RWPE2 (cell line): Measurements from ENCODE around the gene TF.

Experiments used
- ATAC-seq: fragments of 200-7000 bp; cut with Tn5 transposase; 3 replicates; pipeline ENCODE4 v1.9.1; 2021; ENCODE audit warnings: low read depth
- DNase-seq: peaks from one replicate; pipeline ENCODE4 v3.0.0-alpha.2; 2020; ENCODE audit warnings: low spot score
- H3K27ac ChIP-seq: fragments of 450-650 bp; 2 replicates; pipeline ENCODE4 v1.5.1; 2017; ENCODE audit warnings: mild to moderate bottlenecking; ENCODE audit not compliant: poor library complexity, severe bottlenecking
- H3K27me3 ChIP-seq: fragments of 250-450 bp; sonication (Bioruptor Pico); 2 replicates; pipeline ENCODE4 v1.5.1; 2021; ENCODE audit warnings: mild to moderate bottlenecking, moderate library complexity; ENCODE audit not compliant: insufficient read depth, poor library complexity, severe bottlenecking
- H3K36me3 ChIP-seq: fragments of 250-450 bp; sonication (Bioruptor Pico); 2 replicates; pipeline ENCODE4 v1.5.1; 2020; ENCODE audit warnings: low read depth, mild to moderate bottlenecking, moderate library complexity
- H3K4me1 ChIP-seq: fragments of 250-450 bp; sonication (Bioruptor Pico); 2 replicates; pipeline ENCODE4 v1.5.1; 2021; ENCODE audit warnings: mild to moderate bottlenecking, moderate library complexity; ENCODE audit not compliant: insufficient read depth, poor library complexity, severe bottlenecking
- H3K4me3 ChIP-seq: fragments of 250-450 bp; sonication (Bioruptor Pico); 2 replicates; pipeline ENCODE4 v1.5.1; 2021; ENCODE audit warnings: mild to moderate bottlenecking, moderate library complexity; ENCODE audit not compliant: severe bottlenecking
- H3K9me3 ChIP-seq: fragments of 250-450 bp; sonication (Bioruptor Pico); 2 replicates; pipeline ENCODE4 v1.5.1; 2021; ENCODE audit warnings: mild to moderate bottlenecking, moderate library complexity; ENCODE audit not compliant: severe bottlenecking
- TF ChIP-seq, protein P1 (sequence below): fragments of 450-650 bp; IDR thresholded peaks from one replicate; pipeline ENCODE4 v1.5.1; 2017; ENCODE audit warnings: mild to moderate bottlenecking, moderate library complexity; ENCODE audit not compliant: poor library complexity, severe bottlenecking

Gene TF

DNA sequence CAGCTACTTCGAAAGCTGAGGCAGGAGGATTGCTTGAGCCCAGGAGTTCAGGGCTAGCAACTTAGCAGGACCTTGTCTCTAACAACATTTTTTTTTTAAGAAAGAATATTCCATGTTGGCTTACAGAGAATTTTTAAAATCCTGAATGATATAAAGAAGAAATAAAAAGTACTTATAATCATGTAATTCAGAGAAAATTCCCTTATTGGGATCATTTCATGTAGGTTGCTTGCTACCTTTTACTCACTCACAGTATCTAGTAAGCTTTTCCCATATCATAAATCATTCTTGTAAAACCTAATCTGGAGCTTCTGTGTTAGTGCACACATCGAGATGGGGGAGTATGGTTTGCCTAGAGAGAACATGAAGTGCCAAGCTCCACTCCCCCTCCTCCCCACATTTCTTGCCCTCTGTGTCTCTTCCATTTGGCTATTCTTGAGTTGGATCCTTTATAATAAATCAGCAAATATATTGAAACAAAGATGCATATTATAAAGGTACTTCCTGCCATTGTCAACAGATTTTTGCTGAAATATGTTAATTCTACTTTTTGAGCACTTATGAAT is 13.6 kb downstream of the TF start:
- Histone ChIP-seq H3K4me3 (no peak overlapping the region), H3K9me3 (no peaks in the 10 kb centered on the region), H3K36me3 (no peaks in the 10 kb centered on the region), H3K27ac (no peak overlapping the region), H3K27me3 (peaks cover 16% of the 10 kb centered on the region), H3K4me1 (no peaks in the 10 kb centered on the region)
- DNase-seq (no peak), ATAC-seq (no peak)
- TF ChIP-seq, protein P1, sequence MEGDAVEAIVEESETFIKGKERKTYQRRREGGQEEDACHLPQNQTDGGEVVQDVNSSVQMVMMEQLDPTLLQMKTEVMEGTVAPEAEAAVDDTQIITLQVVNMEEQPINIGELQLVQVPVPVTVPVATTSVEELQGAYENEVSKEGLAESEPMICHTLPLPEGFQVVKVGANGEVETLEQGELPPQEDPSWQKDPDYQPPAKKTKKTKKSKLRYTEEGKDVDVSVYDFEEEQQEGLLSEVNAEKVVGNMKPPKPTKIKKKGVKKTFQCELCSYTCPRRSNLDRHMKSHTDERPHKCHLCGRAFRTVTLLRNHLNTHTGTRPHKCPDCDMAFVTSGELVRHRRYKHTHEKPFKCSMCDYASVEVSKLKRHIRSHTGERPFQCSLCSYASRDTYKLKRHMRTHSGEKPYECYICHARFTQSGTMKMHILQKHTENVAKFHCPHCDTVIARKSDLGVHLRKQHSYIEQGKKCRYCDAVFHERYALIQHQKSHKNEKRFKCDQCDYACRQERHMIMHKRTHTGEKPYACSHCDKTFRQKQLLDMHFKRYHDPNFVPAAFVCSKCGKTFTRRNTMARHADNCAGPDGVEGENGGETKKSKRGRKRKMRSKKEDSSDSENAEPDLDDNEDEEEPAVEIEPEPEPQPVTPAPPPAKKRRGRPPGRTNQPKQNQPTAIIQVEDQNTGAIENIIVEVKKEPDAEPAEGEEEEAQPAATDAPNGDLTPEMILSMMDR = no peak

DNA sequence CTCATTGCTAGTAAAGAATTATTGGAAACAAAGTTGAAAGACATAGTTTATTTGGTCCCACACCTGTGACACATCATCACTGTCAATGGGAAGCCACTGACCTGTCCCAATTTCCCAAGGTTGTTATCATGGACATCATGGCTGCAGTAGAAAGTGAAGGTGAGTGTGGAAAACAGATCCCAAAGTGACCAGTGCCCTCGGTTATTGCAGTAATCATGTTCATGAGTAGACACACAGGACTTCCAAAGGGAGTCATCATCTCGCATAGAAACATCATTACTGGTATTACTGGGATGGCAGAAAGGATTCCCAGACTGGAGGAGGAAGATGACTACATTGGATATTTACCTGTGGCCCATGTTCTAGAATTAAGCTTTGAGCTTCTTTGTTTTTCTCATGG is 14.7 kb downstream of the TF start:
- no peaks in the 10 kb centered on the region for H3K4me1 ChIP-seq
- no peak for DNase-seq
- H3K36me3 ChIP-seq = no peaks in the 10 kb centered on the region
- ATAC-seq = no peak
- H3K27ac ChIP-seq = no peak overlapping the region
- TF ChIP-seq, protein P1 = no peak
- H3K27me3 ChIP-seq = peaks cover 16% of the 10 kb centered on the region
- H3K9me3 ChIP-seq = no peaks in the 10 kb centered on the region
- H3K4me3 ChIP-seq = no peak overlapping the region

- Histone ChIP-seq H3K36me3 (no peaks in the 10 kb centered on the region), H3K4me3 (no peak overlapping the region), H3K27ac (no peak overlapping the region), H3K4me1 (no peaks in the 10 kb centered on the region), H3K27me3 (peaks cover 16% of the 10 kb centered on the region), H3K9me3 (no peaks in the 10 kb centered on the region)
- DNase-seq (no peak), ATAC-seq (no peak)
- TF ChIP-seq, protein P1 = no peak
Observed at GRCh38 chr3:133761605-133762484, 15.7 kb downstream of the TF start.

DNA sequence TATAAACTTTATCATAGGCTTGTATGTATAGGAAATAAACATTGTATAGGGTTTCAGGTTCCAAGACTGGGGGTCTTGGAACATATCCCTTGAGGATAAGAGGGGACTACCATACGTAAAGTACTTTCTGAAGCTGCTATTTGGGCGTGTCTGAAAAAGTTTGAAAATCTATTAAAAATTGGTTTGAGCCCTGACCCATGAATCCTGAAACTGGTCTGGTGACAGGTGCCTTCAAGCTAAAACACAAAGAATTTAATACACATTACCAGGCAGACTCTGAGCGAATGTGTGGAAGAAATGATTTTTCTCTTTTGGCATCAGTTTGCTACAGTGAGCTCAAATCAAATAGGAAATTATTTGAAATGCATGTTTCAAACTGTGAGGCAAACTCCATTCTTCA is 16.3 kb downstream of the TF start:
- TF ChIP-seq, protein P1 = no peak
- DNase-seq (no peak), ATAC-seq (no peak)
- H3K27me3 ChIP-seq = peaks cover 16% of the 10 kb centered on the region
- H3K4me3 ChIP-seq = no peak overlapping the region
- no peaks in the 10 kb centered on the region for H3K9me3 ChIP-seq
- no peak overlapping the region for H3K27ac ChIP-seq
- no peaks in the 10 kb centered on the region for H3K4me1 ChIP-seq
- no peaks in the 10 kb centered on the region for H3K36me3 ChIP-seq
